ENCODE data around the gene PKP1. TPM values are rescaled to one million over a fixed set of nuclear protein-coding genes. Genes with fewer than 3 reads are reported as not detected.

Gene PKP1
- total RNA-seq, 1 donor from 2014 or later = not detected

DNA sequence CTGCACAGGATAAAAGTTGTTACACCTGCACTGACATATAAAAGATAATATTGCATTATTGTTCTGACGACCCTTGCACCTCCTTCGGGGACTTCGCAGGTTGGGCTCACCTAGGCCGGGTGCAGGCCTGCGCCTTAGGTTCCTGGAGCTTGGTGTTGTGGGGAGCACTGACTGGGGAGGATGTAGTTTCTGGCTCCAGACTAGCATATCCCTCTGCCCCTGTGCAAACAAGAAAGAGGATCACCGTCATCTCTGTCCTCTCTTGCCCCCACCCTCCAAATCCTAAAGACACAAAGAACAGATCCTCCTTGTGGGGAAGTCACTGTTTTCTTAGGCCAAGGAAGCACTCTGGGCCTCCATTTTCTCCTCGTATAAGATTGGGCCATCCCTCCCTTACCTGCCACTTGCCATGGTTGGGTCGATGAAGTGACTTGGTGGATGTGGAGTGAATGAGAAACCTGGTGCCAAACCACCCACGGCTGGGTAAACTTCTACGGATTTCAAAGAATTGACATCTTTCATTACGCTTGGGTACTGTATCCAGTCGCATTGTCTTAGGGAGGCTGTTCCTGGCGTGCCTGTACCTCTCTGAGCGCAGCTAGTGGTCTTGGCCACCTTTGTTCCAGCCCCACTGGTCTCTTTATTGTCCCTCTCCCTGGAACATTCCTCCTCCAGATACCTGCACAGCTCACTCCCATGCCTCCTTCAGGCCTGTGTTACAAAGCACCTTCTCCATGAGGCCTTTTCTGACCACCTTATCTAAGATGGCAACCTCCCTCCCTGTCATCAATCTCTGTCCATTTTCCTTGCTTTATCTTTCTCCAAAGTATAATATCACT, 34.4 kb upstream of the PKP1 start:
- TF ChIP-seq, protein P1, sequence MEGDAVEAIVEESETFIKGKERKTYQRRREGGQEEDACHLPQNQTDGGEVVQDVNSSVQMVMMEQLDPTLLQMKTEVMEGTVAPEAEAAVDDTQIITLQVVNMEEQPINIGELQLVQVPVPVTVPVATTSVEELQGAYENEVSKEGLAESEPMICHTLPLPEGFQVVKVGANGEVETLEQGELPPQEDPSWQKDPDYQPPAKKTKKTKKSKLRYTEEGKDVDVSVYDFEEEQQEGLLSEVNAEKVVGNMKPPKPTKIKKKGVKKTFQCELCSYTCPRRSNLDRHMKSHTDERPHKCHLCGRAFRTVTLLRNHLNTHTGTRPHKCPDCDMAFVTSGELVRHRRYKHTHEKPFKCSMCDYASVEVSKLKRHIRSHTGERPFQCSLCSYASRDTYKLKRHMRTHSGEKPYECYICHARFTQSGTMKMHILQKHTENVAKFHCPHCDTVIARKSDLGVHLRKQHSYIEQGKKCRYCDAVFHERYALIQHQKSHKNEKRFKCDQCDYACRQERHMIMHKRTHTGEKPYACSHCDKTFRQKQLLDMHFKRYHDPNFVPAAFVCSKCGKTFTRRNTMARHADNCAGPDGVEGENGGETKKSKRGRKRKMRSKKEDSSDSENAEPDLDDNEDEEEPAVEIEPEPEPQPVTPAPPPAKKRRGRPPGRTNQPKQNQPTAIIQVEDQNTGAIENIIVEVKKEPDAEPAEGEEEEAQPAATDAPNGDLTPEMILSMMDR (IDR thresholded peaks at IDR 0.05) = no peak
- no peak for DNase-seq (ENCODE audit: low spot score in 2 of 2)
- Histone ChIP-seq H3K27me3 (no peaks in the 10 kb centered on the region), H3K9me3 (no peaks in the 10 kb centered on the region), H3K4me1 (no peaks in the 10 kb centered on the region), H3K36me3 (no peaks in the 10 kb centered on the region), H3K27ac (no peak overlapping the region), H3K4me3 (no peak overlapping the region)
- intact Hi-C loops (cut with DNase I) = no loop called here

DNA sequence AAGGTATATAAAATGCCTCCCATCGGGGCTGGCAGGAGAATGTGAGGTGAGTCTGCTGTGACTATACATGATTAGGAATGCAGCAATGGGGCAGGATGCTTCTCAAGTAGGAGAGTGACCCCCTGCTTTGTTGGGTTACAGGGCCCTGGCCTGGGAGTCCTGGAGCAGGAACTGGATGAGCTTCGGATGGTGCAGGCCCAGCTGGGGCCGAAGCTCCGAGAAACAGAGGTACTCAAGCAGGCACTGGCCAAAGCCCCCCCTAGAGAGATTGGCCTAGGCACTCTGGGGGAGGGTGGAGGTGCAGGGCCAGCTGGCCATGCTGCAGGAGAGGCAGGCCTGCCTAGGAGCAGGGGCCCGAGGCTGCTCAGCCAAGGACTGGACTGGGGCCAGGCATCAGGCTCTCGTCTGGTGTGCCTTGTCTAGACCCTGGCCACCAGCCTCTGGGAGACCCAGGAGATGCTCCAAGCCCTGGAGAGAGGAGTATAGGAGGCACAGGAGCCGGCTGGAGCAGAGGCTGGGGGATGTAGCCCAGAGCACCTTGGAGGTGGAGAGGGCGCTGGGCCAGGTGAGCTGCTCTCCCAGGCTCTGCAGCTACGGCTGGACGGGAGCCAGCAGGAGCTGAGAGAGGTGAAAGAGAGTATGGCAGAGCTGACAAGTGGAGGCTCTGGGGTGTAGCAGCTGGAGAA, 32.8 kb upstream of the PKP1 start:
- Histone ChIP-seq H3K4me3 (no peak overlapping the region), H3K36me3 (no peaks in the 10 kb centered on the region), H3K9me3 (no peaks in the 10 kb centered on the region), H3K27ac (no peak overlapping the region), H3K4me1 (no peaks in the 10 kb centered on the region), H3K27me3 (no peaks in the 10 kb centered on the region)
- intact Hi-C loops (cut with DNase I) = loop anchor here (10.0 kb wide), 1 partner anchor 264 kb away; no protein-coding TSS in a partner anchor
- DNase-seq (ENCODE audit: low spot score in 2 of 2) = no peak
- TF ChIP-seq, protein P1 (IDR thresholded peaks at IDR 0.05) = no peak

DNA sequence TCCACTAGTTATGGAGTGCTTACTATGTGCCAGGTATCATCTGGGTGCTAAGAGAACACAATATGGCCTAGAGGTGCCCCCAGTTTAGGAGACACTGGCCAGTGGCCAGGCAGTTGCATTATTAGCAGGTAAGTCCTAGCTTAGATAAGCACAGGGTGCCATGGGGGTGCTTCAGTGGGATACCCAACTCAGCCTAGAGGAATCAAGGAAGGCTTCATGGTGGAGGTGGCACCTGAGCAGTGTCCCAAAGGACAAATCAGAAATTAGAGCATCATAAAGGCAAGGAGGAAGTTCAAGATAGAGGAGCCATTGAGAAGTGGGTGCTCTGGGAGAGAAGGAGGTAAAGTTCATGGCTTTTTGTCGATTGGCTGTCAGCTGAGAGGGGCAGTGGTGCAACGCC, 31.9 kb upstream of the PKP1 start:
- H3K4me1 ChIP-seq = no peaks in the 10 kb centered on the region
- H3K4me3 ChIP-seq = no peak overlapping the region
- intact Hi-C loops (cut with DNase I) = loop anchor here (10.0 kb wide), 1 partner anchor 263 kb away; no protein-coding TSS in a partner anchor
- DNase-seq (ENCODE audit: low spot score in 2 of 2) = no peak
- TF ChIP-seq, protein P1 (IDR thresholded peaks at IDR 0.05) = no peak
- no peaks in the 10 kb centered on the region for H3K9me3 ChIP-seq
- no peaks in the 10 kb centered on the region for H3K27me3 ChIP-seq
- H3K36me3 ChIP-seq = no peaks in the 10 kb centered on the region
- H3K27ac ChIP-seq = no peak overlapping the region

DNA sequence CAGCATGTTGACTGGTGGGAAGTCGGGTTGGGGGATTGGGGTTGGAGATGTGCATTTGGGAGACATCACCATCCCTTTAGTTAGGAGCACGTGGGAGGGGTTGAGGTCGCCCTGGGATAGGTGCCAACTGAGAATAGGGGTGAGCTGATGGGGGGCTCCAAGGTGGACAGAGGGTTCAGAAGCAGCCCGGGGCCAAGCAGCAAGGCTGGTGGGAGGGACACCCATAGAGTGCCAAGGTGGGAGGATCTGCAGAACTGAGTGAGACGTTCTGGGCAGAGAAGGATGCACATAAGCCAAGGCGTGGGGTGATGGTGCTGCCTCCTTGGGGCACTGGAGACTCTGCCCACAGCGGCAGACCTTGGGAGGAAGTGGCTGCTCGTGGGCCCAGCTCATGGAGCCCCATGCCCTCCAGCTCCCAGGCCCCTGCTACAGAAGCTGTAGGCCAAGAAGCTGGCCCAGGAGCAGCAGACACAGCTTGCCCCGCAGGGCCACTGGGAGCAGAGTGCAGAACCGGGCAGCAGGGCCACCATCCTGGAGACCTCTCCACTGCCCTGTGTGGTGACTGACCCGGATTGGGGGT, 31.4 kb upstream of the PKP1 start:
- TF ChIP-seq, protein P1 (IDR thresholded peaks at IDR 0.05) = no peak
- H3K36me3 ChIP-seq = no peaks in the 10 kb centered on the region
- intact Hi-C loops (cut with DNase I) = loop anchor here (10.0 kb wide), 1 partner anchor 263 kb away; no protein-coding TSS in a partner anchor
- no peaks in the 10 kb centered on the region for H3K4me1 ChIP-seq
- H3K4me3 ChIP-seq = no peak overlapping the region
- no peaks in the 10 kb centered on the region for H3K9me3 ChIP-seq
- H3K27ac ChIP-seq = no peak overlapping the region
- no peak for DNase-seq (ENCODE audit: low spot score in 2 of 2)
- no peaks in the 10 kb centered on the region for H3K27me3 ChIP-seq

DNA sequence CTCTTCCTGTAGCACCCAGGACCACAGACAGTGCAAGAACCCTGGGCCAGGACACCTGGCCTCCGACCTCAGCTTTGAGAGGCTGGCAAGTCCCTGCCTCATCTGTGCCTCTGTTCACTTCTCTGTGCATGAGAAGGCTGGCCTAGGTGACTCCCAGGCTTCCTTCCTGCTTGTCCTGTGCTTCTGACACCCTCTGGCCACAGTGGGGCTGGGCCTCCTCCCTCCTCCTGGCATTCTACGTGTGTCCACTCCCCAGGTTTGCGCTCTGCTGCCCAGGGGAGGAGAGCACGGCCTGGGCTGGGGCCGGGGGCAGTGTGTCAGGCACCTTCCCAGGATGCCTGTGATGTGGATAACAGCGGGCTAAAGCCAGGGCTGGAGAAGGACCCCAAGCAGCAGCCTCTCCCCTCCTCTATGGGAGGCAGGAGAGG, 30.3 kb upstream of the PKP1 start:
- Histone ChIP-seq H3K27me3 (no peaks in the 10 kb centered on the region), H3K27ac (no peak overlapping the region), H3K4me3 (no peak overlapping the region), H3K9me3 (no peaks in the 10 kb centered on the region), H3K36me3 (no peaks in the 10 kb centered on the region), H3K4me1 (no peaks in the 10 kb centered on the region)
- TF ChIP-seq, protein P1 (IDR thresholded peaks at IDR 0.05) = no peak
- intact Hi-C loops (cut with DNase I) = loop anchor here (10.0 kb wide), 1 partner anchor 262 kb away; no protein-coding TSS in a partner anchor
- DNase-seq (ENCODE audit: low spot score in 2 of 2) = no peak
